ENCODE measurements around the gene MRM3. TPM values are rescaled to one million over a fixed set of nuclear protein-coding genes. Genes with fewer than 3 reads are reported as not detected.

The MRM3 gene
- total and polyA plus RNA-seq, 12 donors = 12.9 to 34.6 (median 19.1) TPM

DNA sequence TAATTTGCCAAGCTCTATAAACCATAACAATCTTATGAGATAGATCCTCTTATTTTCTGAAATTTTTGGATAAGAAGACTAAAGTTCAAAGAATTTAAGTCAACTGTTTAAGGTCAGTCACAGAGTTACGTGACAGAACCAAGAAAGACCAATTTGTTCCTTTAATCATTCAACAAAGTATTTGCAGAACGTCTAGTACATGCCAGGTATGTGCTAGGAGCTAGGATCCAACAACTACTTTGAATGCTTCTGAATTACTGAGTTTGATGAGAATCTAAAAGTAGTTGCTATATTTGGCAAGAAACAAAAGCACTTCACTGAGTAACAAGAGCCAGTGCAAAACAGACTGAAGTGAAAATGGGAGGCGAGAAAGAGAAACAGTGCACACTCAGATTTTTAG, 15.1 kb upstream of the MRM3 start:
- intact Hi-C loops (cut with DNase I) = no loop called here
- no peak overlapping the region for H3K4me3 ChIP-seq
- TF ChIP-seq, protein P1, sequence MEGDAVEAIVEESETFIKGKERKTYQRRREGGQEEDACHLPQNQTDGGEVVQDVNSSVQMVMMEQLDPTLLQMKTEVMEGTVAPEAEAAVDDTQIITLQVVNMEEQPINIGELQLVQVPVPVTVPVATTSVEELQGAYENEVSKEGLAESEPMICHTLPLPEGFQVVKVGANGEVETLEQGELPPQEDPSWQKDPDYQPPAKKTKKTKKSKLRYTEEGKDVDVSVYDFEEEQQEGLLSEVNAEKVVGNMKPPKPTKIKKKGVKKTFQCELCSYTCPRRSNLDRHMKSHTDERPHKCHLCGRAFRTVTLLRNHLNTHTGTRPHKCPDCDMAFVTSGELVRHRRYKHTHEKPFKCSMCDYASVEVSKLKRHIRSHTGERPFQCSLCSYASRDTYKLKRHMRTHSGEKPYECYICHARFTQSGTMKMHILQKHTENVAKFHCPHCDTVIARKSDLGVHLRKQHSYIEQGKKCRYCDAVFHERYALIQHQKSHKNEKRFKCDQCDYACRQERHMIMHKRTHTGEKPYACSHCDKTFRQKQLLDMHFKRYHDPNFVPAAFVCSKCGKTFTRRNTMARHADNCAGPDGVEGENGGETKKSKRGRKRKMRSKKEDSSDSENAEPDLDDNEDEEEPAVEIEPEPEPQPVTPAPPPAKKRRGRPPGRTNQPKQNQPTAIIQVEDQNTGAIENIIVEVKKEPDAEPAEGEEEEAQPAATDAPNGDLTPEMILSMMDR (IDR thresholded peaks at IDR 0.05) = no peak
- TF ChIP-seq POLR2A (IDR thresholded peaks at IDR 0.05) = no peak
- no peaks in the 10 kb centered on the region for H3K27me3 ChIP-seq
- WGBS, 4 donors = 74 to 83% (median 79%) methylated on average over 3 of the region's 3 CpGs
- no peak overlapping the region for H3K27ac ChIP-seq
- no peaks in the 10 kb centered on the region for H3K9me3 ChIP-seq (replicated peaks in 1 of 3)
- no peak for DNase-seq
- peaks cover 0 to 53% of the 10 kb centered on the region in 2 donors for H3K36me3 ChIP-seq (replicated peaks in 1 of 2)
- H3K4me1 ChIP-seq (replicated peaks in 1 of 2) = no peaks in the 10 kb centered on the region

DNA sequence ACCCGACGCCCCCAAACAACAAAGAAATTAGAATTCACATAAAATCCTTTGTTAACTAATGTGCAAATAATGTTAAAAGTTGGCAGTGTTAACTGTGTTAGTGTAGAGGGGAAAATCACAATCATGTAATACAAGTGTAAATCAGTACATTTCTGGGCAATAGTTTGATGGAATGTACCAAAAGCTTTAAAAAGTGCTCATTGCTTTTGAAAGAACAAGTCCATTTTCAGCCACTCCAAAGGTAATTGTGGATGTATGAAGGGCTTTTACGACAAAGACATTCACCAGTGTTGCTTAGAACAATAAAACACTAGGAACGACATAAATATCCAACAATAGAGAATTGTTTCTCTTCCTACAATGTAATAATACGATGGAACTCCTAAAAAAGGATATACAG, 9.1 kb upstream of the MRM3 start:
- H3K4me3 ChIP-seq = no peak overlapping the region
- intact Hi-C loops (cut with DNase I) = no loop called here
- H3K27ac ChIP-seq = no peak overlapping the region
- WGBS, 4 donors = 85 to 90% (median 88%) methylated on average over 5 of the region's 5 CpGs
- no peak for DNase-seq
- H3K4me1 ChIP-seq (replicated peaks in 1 of 2) = no peaks in the 10 kb centered on the region
- no peaks in the 10 kb centered on the region for H3K9me3 ChIP-seq (replicated peaks in 1 of 3)
- no peaks in the 10 kb centered on the region for H3K27me3 ChIP-seq
- TF ChIP-seq, protein P1 (IDR thresholded peaks at IDR 0.05) = no peak
- no peak for TF ChIP-seq POLR2A (IDR thresholded peaks at IDR 0.05)
- H3K36me3 ChIP-seq (replicated peaks in 1 of 2) = peaks cover 0 to 77% of the 10 kb centered on the region in 2 donors

DNA sequence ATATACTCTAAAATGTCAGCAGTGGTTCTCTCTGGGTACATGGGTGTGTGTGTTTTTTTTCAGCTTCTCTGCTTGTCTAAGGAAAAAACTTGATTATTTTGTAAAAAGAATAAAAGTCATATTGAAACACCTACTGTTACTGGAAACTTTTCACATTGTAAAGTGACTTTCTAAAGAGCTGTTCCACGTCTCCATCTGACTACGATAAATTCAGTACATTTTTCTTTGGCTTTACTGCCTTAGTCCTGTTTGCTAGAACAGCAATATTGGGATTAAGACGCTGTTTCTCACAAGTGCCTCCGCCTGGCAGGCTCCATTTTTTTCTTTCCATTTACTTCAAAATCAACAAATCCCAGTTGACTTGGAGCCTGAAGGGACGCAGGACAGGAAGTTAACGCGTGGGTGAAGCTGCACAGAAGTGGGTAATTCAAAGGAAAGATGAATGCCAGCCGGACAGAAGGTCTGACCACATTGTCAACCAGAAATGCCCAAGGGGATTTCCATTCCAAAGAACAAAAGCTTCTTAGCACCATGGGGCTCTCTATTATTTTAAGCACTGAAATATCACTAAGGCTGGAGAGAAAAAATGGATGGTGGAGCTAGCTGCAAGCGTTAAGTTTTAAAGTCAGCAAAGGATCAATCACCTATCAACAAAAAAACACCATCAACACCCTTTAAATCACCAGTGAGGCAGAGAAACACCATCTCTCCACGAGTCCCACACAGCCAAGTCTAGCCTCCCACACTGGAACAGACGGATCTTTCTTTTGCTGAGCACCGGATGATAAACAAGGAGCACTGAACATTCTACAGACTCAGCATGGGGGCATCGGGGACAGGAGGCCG, 8.5 kb upstream of the MRM3 start:
- intact Hi-C loops (cut with DNase I) = no loop called here
- H3K4me3 ChIP-seq = no peak overlapping the region
- no peak overlapping the region for H3K27ac ChIP-seq
- 81 to 88% (median 82%) methylated on average over 14 of the region's 14 CpGs for WGBS, 4 donors
- H3K4me1 ChIP-seq (replicated peaks in 1 of 2) = no peaks in the 10 kb centered on the region
- DNase-seq = no peak
- H3K27me3 ChIP-seq = no peaks in the 10 kb centered on the region
- no peaks in the 10 kb centered on the region for H3K9me3 ChIP-seq (replicated peaks in 1 of 3)
- H3K36me3 ChIP-seq (replicated peaks in 1 of 2) = peaks cover 0 to 82% of the 10 kb centered on the region in 2 donors
- TF ChIP-seq POLR2A (IDR thresholded peaks at IDR 0.05) = no peak
- TF ChIP-seq, protein P1 (IDR thresholded peaks at IDR 0.05) = no peak

DNA sequence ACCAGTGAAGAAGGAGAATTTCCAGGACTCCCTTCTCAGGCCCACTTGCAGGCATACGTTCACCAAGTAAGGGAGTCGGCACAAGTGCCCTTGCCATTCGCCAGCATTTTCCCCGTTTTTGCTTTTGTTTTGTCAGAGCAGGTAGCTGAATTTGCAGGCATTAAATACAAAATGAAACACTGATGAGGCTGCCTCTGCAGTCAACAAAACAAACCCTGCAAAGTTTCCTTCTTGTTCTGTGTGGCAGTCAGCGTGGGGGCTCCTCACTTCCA, 7.9 kb upstream of the MRM3 start:
- WGBS, 4 donors = 89 to 94% (median 90%) methylated on average over 5 of the region's 5 CpGs
- no peak overlapping the region for H3K27ac ChIP-seq
- intact Hi-C loops (cut with DNase I) = no loop called here
- peaks cover 0 to 79% of the 10 kb centered on the region in 2 donors for H3K36me3 ChIP-seq (replicated peaks in 1 of 2)
- H3K27me3 ChIP-seq = no peaks in the 10 kb centered on the region
- H3K4me1 ChIP-seq (replicated peaks in 1 of 2) = no peaks in the 10 kb centered on the region
- no peak overlapping the region for H3K4me3 ChIP-seq
- TF ChIP-seq, protein P1 (IDR thresholded peaks at IDR 0.05) = no peak
- TF ChIP-seq POLR2A (IDR thresholded peaks at IDR 0.05) = no peak
- no peaks in the 10 kb centered on the region for H3K9me3 ChIP-seq (replicated peaks in 1 of 3)
- no peak for DNase-seq
